Right lobe of liver (tissue), 6 donors: ENCODE measurements around the gene CEP68. TPM values are rescaled to one million over a fixed set of nuclear protein-coding genes. Genes with fewer than 3 reads are reported as not detected.

Source experiments
- ATAC-seq, 4 donors: fragments of 200-7000 bp; cut with Tn5 transposase; one replicate each; pipeline ENCODE4 v1.9.1; 2020; ENCODE audit warnings: mild to moderate bottlenecking in 4 of 4, moderate library complexity in 4 of 4
- DNase-seq, 3 donors: peaks; one replicate each; pipeline ENCODE4 v3.0.0-alpha.2; 2020
- H3K27ac ChIP-seq, 3 donors: fragments of 200-600 bp; one replicate each; pipeline ENCODE4 v1.8.0; 2022
- H3K27me3 ChIP-seq, 2 donors: fragments of 200-600 bp; one replicate each; pipeline ENCODE4 v1.8.0; 2022
- H3K36me3 ChIP-seq, 4 donors: fragments of 200-600 bp; sonication (generic) in 1 of 4; one replicate each; pipeline versions ENCODE4 v1.5.1 to v1.8.0; 2017 to 2022; ENCODE audit warnings: control low read depth in 1 of 4
- H3K4me1 ChIP-seq, 4 donors: fragments of 200-600 bp; sonication (generic) in 1 of 4; one replicate each; pipeline versions ENCODE4 v1.5.1 to v1.8.0; 2017 to 2022; ENCODE audit warnings: control low read depth in 1 of 4
- H3K4me3 ChIP-seq, 3 donors: fragments of 200-600 bp; one replicate each; pipeline ENCODE4 v1.8.0; 2022
- H3K9me3 ChIP-seq, 4 donors: fragments of 200-600 bp; sonication (generic) in 1 of 4; one replicate each; pipeline versions ENCODE4 v1.5.1 to v1.8.0; 2017 to 2022; ENCODE audit warnings: control low read depth in 1 of 4
- POLR2A ChIP-seq: fragments of 450-650 bp; IDR thresholded peaks from one replicate; pipeline ENCODE4 v1.6.1; 2017; ENCODE audit warnings: antibody characterized with exemption, mild to moderate bottlenecking
- WGBS: methylation state at CpG from one replicate; pipeline ENCODE4 v1.1.6; 2018; ENCODE audit warnings: low coverage, low lambda C conversion rate; ENCODE audit not compliant: insufficient coverage; ENCODE audit errors: missing lambda C conversion rate; 5-methylcytosine and 5-hydroxymethylcytosine counted together
- intact Hi-C, 2 donors: fragments of 100-400 bp; cut with DNase I; formaldehyde crosslinking; loops; one replicate each; pipeline versions ENCODE4 v1.11.2 to v1.14.1; 2022
- total RNA-seq, 6 experiments: library from RNA; depleted of rRNA in 2 of 6; stranded (reverse); fragments of >200 nt in 2 of 6; fragmentation: NEBNext Ultra II Directional in 3 of 6; extraction: Animal tissue kit (Norgen Biotek cat#: 25700) in 3 of 6; gene quantifications; one replicate each; pipeline versions ENCODE4 v1.1.0 to v1.2.4, GENCODE V29; 2016 to 2023
- TF ChIP-seq, protein P1 (sequence below), 4 donors: fragments of 200-600 bp in 3 of 4; fragments of 450-650 bp in 1 of 4; IDR thresholded peaks; one replicate each; pipeline versions ENCODE4 v1.5.1 to v1.8.0; 2016 to 2022; ENCODE audit warnings: antibody characterized with exemption in 4 of 4, mild to moderate bottlenecking in 2 of 4
- donor health status: DM: no; HTN: yes; CAD: no.
- donor health status: DM: no; HTN: no; CAD: no.
- donor health status: DM: no; HTN: no; CAD: no.
- donor health status: DM: no; HTN: yes; CAD: no.
- donor health status: DM: no; HTN: yes; CAD: no.

The CEP68 gene
- total RNA-seq, 6 experiments from 2014 or later = 1.7 to 4.3 (median 3.2) TPM

GRCh38 chr2:65112633-65113032 lies 56.4 kb downstream of the CEP68 start:
- Histone ChIP-seq H3K27me3 (no peaks in the 10 kb centered on the region), H3K4me3 (no peak overlapping the region), H3K9me3 (no peaks in the 10 kb centered on the region), H3K27ac (no peak overlapping the region), H3K4me1 (peaks cover 0 to 52% (median 7%) of the 10 kb centered on the region in 4 donors), H3K36me3 (no peaks in the 10 kb centered on the region)
- DNase-seq (no peak), ATAC-seq (no peak)
- intact Hi-C loops = no loop called here
- WGBS = 43% methylated on average over 3 of the region's 3 CpGs
- no peak for TF ChIP-seq POLR2A
- TF ChIP-seq, protein P1, sequence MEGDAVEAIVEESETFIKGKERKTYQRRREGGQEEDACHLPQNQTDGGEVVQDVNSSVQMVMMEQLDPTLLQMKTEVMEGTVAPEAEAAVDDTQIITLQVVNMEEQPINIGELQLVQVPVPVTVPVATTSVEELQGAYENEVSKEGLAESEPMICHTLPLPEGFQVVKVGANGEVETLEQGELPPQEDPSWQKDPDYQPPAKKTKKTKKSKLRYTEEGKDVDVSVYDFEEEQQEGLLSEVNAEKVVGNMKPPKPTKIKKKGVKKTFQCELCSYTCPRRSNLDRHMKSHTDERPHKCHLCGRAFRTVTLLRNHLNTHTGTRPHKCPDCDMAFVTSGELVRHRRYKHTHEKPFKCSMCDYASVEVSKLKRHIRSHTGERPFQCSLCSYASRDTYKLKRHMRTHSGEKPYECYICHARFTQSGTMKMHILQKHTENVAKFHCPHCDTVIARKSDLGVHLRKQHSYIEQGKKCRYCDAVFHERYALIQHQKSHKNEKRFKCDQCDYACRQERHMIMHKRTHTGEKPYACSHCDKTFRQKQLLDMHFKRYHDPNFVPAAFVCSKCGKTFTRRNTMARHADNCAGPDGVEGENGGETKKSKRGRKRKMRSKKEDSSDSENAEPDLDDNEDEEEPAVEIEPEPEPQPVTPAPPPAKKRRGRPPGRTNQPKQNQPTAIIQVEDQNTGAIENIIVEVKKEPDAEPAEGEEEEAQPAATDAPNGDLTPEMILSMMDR (IDR thresholded peaks at IDR 0.05) = no peak

DNA sequence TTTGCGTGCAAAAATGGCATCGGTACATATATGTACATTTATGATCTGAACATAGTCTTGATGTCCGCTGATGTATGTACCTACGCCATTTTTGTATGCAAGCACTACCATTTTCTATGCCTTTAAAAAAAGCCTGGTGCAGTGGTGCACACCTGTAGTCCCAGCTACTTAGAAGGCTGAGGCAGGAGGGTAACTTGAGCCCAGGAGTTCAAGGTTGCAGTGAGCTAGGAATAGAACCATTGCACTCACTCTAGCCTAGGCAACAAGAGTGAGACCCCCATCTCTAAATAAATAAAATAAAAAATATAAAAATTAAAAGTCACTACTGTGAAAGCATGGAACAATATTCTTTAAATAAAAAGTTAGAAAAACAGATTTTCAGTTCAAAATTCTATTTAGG lies 57.0 kb downstream of the CEP68 start:
- Histone ChIP-seq H3K4me3 (no peak overlapping the region), H3K4me1 (peaks cover 0 to 51% (median 6%) of the 10 kb centered on the region in 4 donors), H3K36me3 (no peaks in the 10 kb centered on the region), H3K27me3 (no peaks in the 10 kb centered on the region), H3K27ac (no peak overlapping the region), H3K9me3 (no peaks in the 10 kb centered on the region)
- TF ChIP-seq, protein P1 (IDR thresholded peaks at IDR 0.05) = no peak
- TF ChIP-seq POLR2A = no peak
- no peak for DNase-seq
- ATAC-seq = no peak
- intact Hi-C loops = no loop called here
- WGBS = 92% methylated on average over 4 of the region's 4 CpGs

DNA sequence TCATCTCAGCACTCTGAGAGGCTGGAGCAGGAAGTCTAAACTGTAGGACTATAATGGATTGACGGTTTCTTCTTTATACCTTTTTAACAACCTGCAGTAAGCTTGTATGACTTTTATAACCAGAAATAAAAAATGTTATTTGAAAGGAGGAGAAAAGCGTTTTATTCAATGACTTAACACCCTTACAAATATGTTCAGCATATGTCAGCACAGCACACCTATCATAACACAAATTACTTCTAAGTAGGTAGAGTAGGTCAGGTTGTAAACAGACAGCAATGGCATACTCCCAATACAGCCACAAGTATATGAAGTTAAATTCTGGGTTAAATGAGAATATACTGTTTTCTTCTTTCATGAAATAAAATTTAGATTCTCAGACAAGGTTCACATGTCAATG lies 57.6 kb downstream of the CEP68 start:
- intact Hi-C loops = no loop called here
- ATAC-seq = no peak
- Histone ChIP-seq H3K4me3 (no peak overlapping the region), H3K4me1 (peaks cover 0 to 53% (median 7%) of the 10 kb centered on the region in 4 donors), H3K9me3 (no peaks in the 10 kb centered on the region), H3K27ac (no peak overlapping the region), H3K27me3 (no peaks in the 10 kb centered on the region), H3K36me3 (no peaks in the 10 kb centered on the region)
- WGBS = 47% methylated on average over 2 of the region's 2 CpGs
- TF ChIP-seq, protein P1 (IDR thresholded peaks at IDR 0.05) = no peak
- TF ChIP-seq POLR2A = no peak
- no peak for DNase-seq

GRCh38 chr2:65114921-65115320 lies 58.7 kb downstream of the CEP68 start:
- Histone ChIP-seq H3K27ac (no peak overlapping the region), H3K36me3 (no peaks in the 10 kb centered on the region), H3K27me3 (no peaks in the 10 kb centered on the region), H3K9me3 (no peaks in the 10 kb centered on the region), H3K4me1 (peaks cover 0 to 53% (median 10%) of the 10 kb centered on the region in 4 donors), H3K4me3 (no peak overlapping the region)
- no peak for DNase-seq
- no peak for TF ChIP-seq POLR2A
- TF ChIP-seq, protein P1 (IDR thresholded peaks at IDR 0.05) = no peak
- no peak for ATAC-seq
- intact Hi-C loops = no loop called here

GRCh38 chr2:65116645-65117044 lies 60.4 kb downstream of the CEP68 start:
- ATAC-seq (no peak), DNase-seq (no peak)
- Histone ChIP-seq H3K27ac (peak overlapping the region in 1 of 3 donors; percentile 1), H3K27me3 (no peaks in the 10 kb centered on the region), H3K9me3 (no peaks in the 10 kb centered on the region), H3K4me1 (peaks cover 0 to 64% (median 10%) of the 10 kb centered on the region in 4 donors), H3K36me3 (no peaks in the 10 kb centered on the region), H3K4me3 (no peak overlapping the region)
- TF ChIP-seq, protein P1 (IDR thresholded peaks at IDR 0.05) = no peak
- no peak for TF ChIP-seq POLR2A
- intact Hi-C loops = no loop called here
